H1 (cell line): ENCODE data around the gene RNF130. TPM values are rescaled to one million over a fixed set of nuclear protein-coding genes. Genes with fewer than 3 reads are reported as not detected.

Experiments used
- CTCF ChIA-PET: fragments of 300-600 bp; sonication (Branson Sonifier 250); formaldehyde crosslinking; loops from one replicate; lab custom pipeline; 2021; ENCODE audit not compliant: partially characterized antibody; lab: Charles Lee
- POLR2A ChIA-PET: fragments of 300-600 bp; sonication (Branson Sonifier 250); formaldehyde crosslinking; loops from one replicate; lab custom pipeline; 2021; ENCODE audit warnings: inconsistent platforms; ENCODE audit not compliant: partially characterized antibody; lab: Charles Lee
- DNase-seq, 2 experiments: peaks; one replicate each; pipeline versions ENCODE4 v3.0.0 to v3.0.0-alpha.2; 2010 to 2022; ENCODE audit warnings: low spot score in 2 of 2, low read depth in 1 of 2, mixed read lengths in 1 of 2
- FAIRE-seq: peaks from 2 replicates; lab custom pipeline; 2011; peaks lifted over from hg19 to GRCh38; lab: Jason Lieb, UNC
- H2AFZ ChIP-seq: 2 replicates; pipeline ENCODE4 v1.8.1; 2012; ENCODE audit warnings: low read length, inconsistent platforms
- H2AK5ac ChIP-seq: 2 replicates; pipeline ENCODE4 v1.6.1; 2013; ENCODE audit warnings: low read depth, low read length
- H2BK120ac ChIP-seq: replicated peaks from 2 replicates; pipeline ENCODE3; 2013; ENCODE audit warnings: low read depth, low read length, inconsistent platforms
- H2BK12ac ChIP-seq: 2 replicates; pipeline ENCODE4 v1.6.1; 2013; ENCODE audit warnings: low read depth, low read length
- H2BK15ac ChIP-seq: 2 replicates; pipeline ENCODE4 v1.6.1; 2013; ENCODE audit warnings: low read length
- H2BK20ac ChIP-seq: 2 replicates; pipeline ENCODE4 v1.6.1; 2013; ENCODE audit warnings: low read length
- H2BK5ac ChIP-seq: 2 replicates; pipeline ENCODE4 v1.6.1; 2013; ENCODE audit warnings: low read depth, low read length
- H3K14ac ChIP-seq: 2 replicates; pipeline ENCODE4 v1.6.1; 2013; ENCODE audit warnings: inconsistent platforms; ENCODE audit not compliant: insufficient read length
- H3K18ac ChIP-seq: 2 replicates; pipeline ENCODE4 v1.6.1; 2013; ENCODE audit warnings: low read length; ENCODE audit errors: extremely low read depth
- H3K23ac ChIP-seq: 2 replicates; pipeline ENCODE4 v1.6.1; 2013; ENCODE audit warnings: inconsistent platforms; ENCODE audit not compliant: insufficient read length
- H3K23me2 ChIP-seq: 2 replicates; pipeline ENCODE4 v1.6.1; 2013; ENCODE audit warnings: low read depth, low read length
- H3K27ac ChIP-seq: 2 replicates; pipeline ENCODE4 v1.6.1; 2011; ENCODE audit warnings: low read depth, low read length, inconsistent platforms
- H3K27me3 ChIP-seq, 4 experiments: replicated peaks in 1 of 4; 1 replicate in 1 of 4; 2 replicates in 3 of 4; pipeline versions ENCODE4 v1.6.1 to v1.8.1; 2011 to 2013; ENCODE audit warnings: low read length in 3 of 4, mild to moderate bottlenecking in 3 of 4, inconsistent platforms in 2 of 4, mixed read lengths in 2 of 4, moderate library complexity in 1 of 4; ENCODE audit not compliant: control insufficient read depth in 3 of 4, insufficient read depth in 3 of 4; ENCODE audit errors: extremely low read depth in 1 of 4
- H3K36me3 ChIP-seq, 4 experiments: 2 replicates each; pipeline versions ENCODE4 v1.6.1 to v1.8.1; 2011 to 2013; ENCODE audit warnings: mild to moderate bottlenecking in 4 of 4, low read length in 3 of 4, moderate library complexity in 2 of 4, control low read depth in 1 of 4, inconsistent platforms in 1 of 4; ENCODE audit not compliant: insufficient read depth in 4 of 4, control insufficient read depth in 2 of 4
- H3K4ac ChIP-seq: replicated peaks from 2 replicates; pipeline ENCODE3; 2013; ENCODE audit warnings: low read length, low read depth, mixed read lengths, inconsistent platforms; ENCODE audit not compliant: insufficient read length
- H3K4me1 ChIP-seq, 4 experiments: replicated peaks in 1 of 4; 1 replicate in 1 of 4; 2 replicates in 3 of 4; pipeline versions ENCODE4 v1.6.1 to v1.8.1; 2011 to 2013; ENCODE audit warnings: low read length in 3 of 4, inconsistent platforms in 2 of 4, mixed read lengths in 1 of 4; ENCODE audit not compliant: insufficient read depth in 4 of 4, control insufficient read depth in 3 of 4
- H3K4me2 ChIP-seq, 2 experiments: 2 replicates each; pipeline versions ENCODE4 v1.6.1 to v1.8.1; 2011 to 2013; ENCODE audit warnings: low read depth in 2 of 2, low read length in 2 of 2, control low read depth in 1 of 2, inconsistent platforms in 1 of 2, mild to moderate bottlenecking in 1 of 2; ENCODE audit not compliant: insufficient read depth in 1 of 2
- H3K4me3 ChIP-seq, 4 experiments: fragments of 200-600, 300-600 bp in 1 of 4; sonication (generic), shearing (Covaris generic), sonication (Bioruptor Twin) in 1 of 4; 2 replicates each; pipeline versions ENCODE4 v1.5.1 to v1.8.1; 2011 to 2016; ENCODE audit warnings: low read length in 4 of 4, low read depth in 3 of 4, control low read depth in 2 of 4, inconsistent platforms in 2 of 4, mild to moderate bottlenecking in 2 of 4, mixed read lengths in 1 of 4, moderate library complexity in 1 of 4; ENCODE audit not compliant: insufficient read depth in 2 of 4; ENCODE audit errors: extremely low read depth in 1 of 4
- H3K56ac ChIP-seq: replicated peaks from 2 replicates; pipeline ENCODE3; 2013; ENCODE audit warnings: low read depth, mild to moderate bottlenecking, mixed read lengths, low read length, inconsistent platforms; ENCODE audit not compliant: insufficient read length
- H3K79me1 ChIP-seq: 2 replicates; pipeline ENCODE4 v1.6.1; 2013; ENCODE audit warnings: low read depth, low read length, control low read depth
- H3K79me2 ChIP-seq, 2 experiments: 2 replicates each; pipeline versions ENCODE4 v1.6.1 to v1.8.1; 2012 to 2013; ENCODE audit warnings: low read length in 2 of 2, mild to moderate bottlenecking in 2 of 2, inconsistent platforms in 1 of 2; ENCODE audit not compliant: insufficient read depth in 2 of 2, control insufficient read depth in 1 of 2
- H3K9ac ChIP-seq, 4 experiments: replicated peaks in 1 of 4; 1 replicate in 1 of 4; 2 replicates in 3 of 4; pipeline versions ENCODE4 v1.6.1 to v1.8.1; 2011 to 2013; ENCODE audit warnings: low read depth in 3 of 4, low read length in 3 of 4, control low read depth in 2 of 4, mild to moderate bottlenecking in 2 of 4, moderate library complexity in 2 of 4, inconsistent platforms in 1 of 4; ENCODE audit errors: extremely low read depth in 1 of 4
- H3K9me3 ChIP-seq, 2 experiments: 2 replicates each; pipeline versions ENCODE4 v1.6.1 to v1.8.1; 2012 to 2013; ENCODE audit warnings: mild to moderate bottlenecking in 2 of 2, moderate library complexity in 2 of 2, control low read depth in 1 of 2, inconsistent platforms in 1 of 2, low read depth in 1 of 2, low read length in 1 of 2, mixed read lengths in 1 of 2; ENCODE audit not compliant: insufficient read depth in 2 of 2
- H4K20me1 ChIP-seq, 2 experiments: replicated peaks in 1 of 2; 2 replicates each; pipeline versions ENCODE3 to v1.8.1; 2011 to 2013; ENCODE audit warnings: inconsistent platforms in 2 of 2, low read length in 2 of 2, mild to moderate bottlenecking in 1 of 2; ENCODE audit not compliant: insufficient read depth in 2 of 2, control insufficient read depth in 1 of 2
- H4K5ac ChIP-seq: 2 replicates; pipeline ENCODE4 v1.6.1; 2013; ENCODE audit warnings: low read length, low read depth, mixed read lengths, inconsistent platforms; ENCODE audit not compliant: insufficient read length
- H4K8ac ChIP-seq: 2 replicates; pipeline ENCODE4 v1.8.0; 2013; ENCODE audit warnings: mild to moderate bottlenecking, moderate library complexity, low read length, inconsistent platforms; ENCODE audit not compliant: insufficient read depth; ENCODE audit errors: extremely low read depth
- H4K91ac ChIP-seq: replicated peaks from 2 replicates; pipeline ENCODE3; 2013; ENCODE audit warnings: low read length, mixed read lengths, inconsistent platforms; ENCODE audit not compliant: insufficient read length
- ASH2L ChIP-seq: fragments of 200-600, 300-600 bp; sonication (generic); IDR thresholded peaks from one replicate; pipeline ENCODE4 v1.7.1; 2017; ENCODE audit warnings: low read length
- GTF2F1 ChIP-seq: IDR thresholded peaks from 2 replicates; pipeline ENCODE4 v1.6.1; 2012; ENCODE audit warnings: low read depth, low read length, improper control_type of control experiment, borderline replicate concordance
- HDAC2 ChIP-seq, 2 experiments: fragments of 300-600 bp in 1 of 2; sonication (generic) in 1 of 2; IDR thresholded peaks; 2 replicates each; pipeline ENCODE4 v1.6.1; 2011 to 2012; ENCODE audit warnings: low read depth in 2 of 2, low read length in 2 of 2, mild to moderate bottlenecking in 2 of 2, moderate library complexity in 2 of 2, borderline replicate concordance in 1 of 2, inconsistent platforms in 1 of 2
- HDAC6 ChIP-seq: IDR thresholded peaks from one replicate; pipeline ENCODE4 v1.7.1; 2012; ENCODE audit warnings: low read depth, mild to moderate bottlenecking, inconsistent platforms, low read length, moderate library complexity
- KDM5A ChIP-seq: fragments of 200-600 bp; IDR thresholded peaks from 2 replicates; pipeline ENCODE4 v1.7.1; 2012; ENCODE audit warnings: mild to moderate bottlenecking, low read length, inconsistent platforms, mixed read lengths
- MAFK ChIP-seq: IDR thresholded peaks from 2 replicates; pipeline ENCODE4 v1.6.1; 2012; ENCODE audit warnings: low read depth, mild to moderate bottlenecking, improper control_type of control experiment, low read length
- MAX ChIP-seq: IDR thresholded peaks from 2 replicates; pipeline ENCODE4 v1.6.1; 2012; ENCODE audit warnings: inconsistent platforms
- RFX5 ChIP-seq: IDR thresholded peaks from 2 replicates; pipeline ENCODE4 v1.6.1; 2011; ENCODE audit warnings: low read depth, low read length, improper control_type of control experiment, borderline replicate concordance
- SP1 ChIP-seq: IDR thresholded peaks from 2 replicates; pipeline ENCODE4 v1.6.1; 2011; ENCODE audit warnings: low read depth, low read length
- TAF7 ChIP-seq: optimal IDR thresholded peaks from 2 replicates; pipeline ENCODE3; 2011; ENCODE audit warnings: low read depth, mild to moderate bottlenecking, inconsistent platforms, low read length, moderate library complexity, borderline replicate concordance
- TCF12 ChIP-seq: IDR thresholded peaks from 2 replicates; pipeline ENCODE4 v1.6.1; 2011; ENCODE audit warnings: low read depth, mild to moderate bottlenecking, low read length
- USF2 ChIP-seq: IDR thresholded peaks from 2 replicates; pipeline ENCODE4 v1.6.1; 2011; ENCODE audit warnings: low read length, improper control_type of control experiment
- YY1 ChIP-seq: IDR thresholded peaks from 2 replicates; pipeline ENCODE4 v1.6.1; 2011; ENCODE audit warnings: low read depth, mild to moderate bottlenecking, low read length
- WGBS, 2 experiments: shearing (Covaris generic) in 1 of 2; methylation state at CpG; one replicate each; pipeline versions ENCODE4 v1.1.6 to v1.1.7; 2013 to 2015; ENCODE audit warnings: low lambda C conversion rate in 2 of 2, mixed read lengths in 2 of 2, inconsistent platforms in 1 of 2, low coverage in 1 of 2, missing lambda C conversion rate in 1 of 2; ENCODE audit not compliant: insufficient replicate concordance in 2 of 2, insufficient coverage in 1 of 2, insufficient read length in 1 of 2; ENCODE audit errors: extremely low coverage in 1 of 2, missing lambda C conversion rate in 1 of 2; 5-methylcytosine and 5-hydroxymethylcytosine counted together
- polyA plus RNA-seq, 7 experiments: library from polyadenylated mRNA; depleted of rRNA in 3 of 7; stranded (reverse) in 5 of 7; unstranded in 2 of 7; fragments of >200 nt in 5 of 7; fragments of 200-250 nt in 2 of 7; gene quantifications; 1 replicate in 5 of 7; 2 replicates in 1 of 7; 4 replicates in 1 of 7; pipeline versions ENCODE4 v1.2.1 to v1.2.3, GENCODE V29; 2011 to 2013; ENCODE audit warnings: missing spikeins in 2 of 7, mixed read lengths in 2 of 7
- total RNA-seq: library from RNA; stranded (reverse); fragmentation: NEBNext Ultra II Directional; extraction: Animal tissue kit (Norgen Biotek cat#: 25700); gene quantifications from 2 replicates; pipeline ENCODE4 v1.2.1, GENCODE V29; 2021

The RNF130 gene
- total and polyA plus RNA-seq, 2 of the 8 experiments (the other 6 are each of a cell fraction or from before 2014, with no cell fraction given), result 65.1 to 70.0 TPM

- Histone ChIP-seq H3K14ac (no peak overlapping the region), H2BK20ac (no peak overlapping the region), H3K18ac (no peak overlapping the region), H2BK12ac (no peak overlapping the region), H3K9me3 (peaks cover 8 to 12% of the 10 kb centered on the region in 2 experiments), H3K23ac (no peak overlapping the region), H2AFZ (no peak overlapping the region), H2BK15ac (no peak overlapping the region; the same call in 1 of the 2 replicates), H4K8ac (no peak overlapping the region), H3K79me2 (peaks cover 5 to 38% of the 10 kb centered on the region in 2 experiments), H3K56ac (no peak overlapping the region), H3K23me2 (peaks cover 14% of the 10 kb centered on the region), H3K9ac (no peak overlapping the region), H4K5ac (no peak overlapping the region), H3K27me3 (peaks cover 6 to 18% (median 16%) of the 10 kb centered on the region in 4 experiments), H2AK5ac (0 out of 2 replicates have a peak overlapping the region, but pooled peaks have one; percentile 1), H3K4me2 (no peak overlapping the region), H3K36me3 (peaks cover 0 to 5% (median 0%) of the 10 kb centered on the region in 4 experiments; a peak in 1 of 8 replicates), H3K4me1 (peaks cover 2 to 11% (median 8%) of the 10 kb centered on the region in 4 experiments; a peak in 4 of 7 replicates), H3K4me3 (no peak overlapping the region; a peak in 1 of 8 replicates), H3K27ac (no peak overlapping the region), H3K4ac (no peak overlapping the region), H2BK5ac (no peak overlapping the region), H4K20me1 (peaks cover 2 to 8% of the 10 kb centered on the region in 2 experiments), H4K91ac (no peak overlapping the region), H3K79me1 (peaks cover 3% of the 10 kb centered on the region; the same call in 1 of the 2 replicates), H2BK120ac (no peak overlapping the region)
- ChIA-PET CTCF (interaction anchor here (0.6 kb wide), 1 partner anchor 245 kb away, joined by 3 read pairs; no protein-coding TSS in a partner anchor), POLR2A (interaction anchor here (2.9 to 3.1 kb wide), 2 partner anchors 11 to 18 kb away, joined by 25 to 40 read pairs; no protein-coding TSS in a partner anchor)
- no peak for FAIRE-seq
- 91 to 100% methylated on average over 1 to 24 of the region's 25 CpGs for WGBS, 2 experiments
- no peak for DNase-seq
- no peak for TF ChIP-seq GTF2F1
- TF ChIP-seq SP1, result no peak
- TF ChIP-seq YY1, result no peak
- no peak for TF ChIP-seq HDAC6
- TF ChIP-seq RFX5, result no peak
- TF ChIP-seq HDAC2 (IDR thresholded peaks at IDR 0.05; ENCODE audit: borderline replicate concordance in 1 of 2, low read depth in 2 of 2, low read length in 2 of 2), result no peak
- TF ChIP-seq TAF7, result no peak
- TF ChIP-seq ASH2L, result no peak
- TF ChIP-seq TCF12, result no peak
- no peak for TF ChIP-seq KDM5A
- no peak for TF ChIP-seq USF2
- no peak for TF ChIP-seq MAX
- no peak for TF ChIP-seq MAFK
These were observed 997 bp upstream of the RNF130 start for GRCh38 chr5:180072556-180072955.
